Activated T-helper 1 cell treated with anti-CD3 and anti-CD28 coated beads, Interleukin-2, amount 50 U/mL, for 16 hours (primary cell): Measurements from ENCODE around the gene HAO2.
"Not testable (repeated sequence)": the region's sequence is repeated elsewhere in the genome, so short reads cannot be mapped to it uniquely, and the experiment has no call there.

Source experiments
- DNase-seq, 2 donors: peaks; one replicate each; pipeline ENCODE4 v3.0.0-alpha.2; 2020; ENCODE audit warnings: low read depth in 1 of 2, low spot score in 1 of 2

Gene HAO2

GRCh38 chr1:119341372-119341947 is 27.1 kb upstream of the HAO2 start:
- no peak for DNase-seq

DNA sequence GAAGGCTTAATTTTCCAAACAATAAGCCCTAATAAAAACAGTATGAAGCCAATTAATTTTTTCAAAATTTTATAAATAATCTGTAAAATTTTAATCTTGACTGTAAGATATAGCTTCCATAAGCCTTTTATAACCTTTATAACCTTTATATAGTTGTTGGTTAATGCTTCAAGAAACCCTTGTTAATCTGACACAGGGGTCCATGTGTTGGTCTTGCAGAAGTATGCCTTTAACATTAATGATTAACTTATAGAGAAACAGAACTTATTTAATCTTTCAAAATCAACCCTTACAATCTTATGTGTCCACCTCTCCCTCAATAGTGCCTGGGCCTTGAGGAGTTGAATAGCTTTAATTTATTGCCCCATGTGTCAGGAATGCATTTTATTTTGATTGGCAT is 23.2 kb upstream of the HAO2 start:
- no peak for DNase-seq

DNA sequence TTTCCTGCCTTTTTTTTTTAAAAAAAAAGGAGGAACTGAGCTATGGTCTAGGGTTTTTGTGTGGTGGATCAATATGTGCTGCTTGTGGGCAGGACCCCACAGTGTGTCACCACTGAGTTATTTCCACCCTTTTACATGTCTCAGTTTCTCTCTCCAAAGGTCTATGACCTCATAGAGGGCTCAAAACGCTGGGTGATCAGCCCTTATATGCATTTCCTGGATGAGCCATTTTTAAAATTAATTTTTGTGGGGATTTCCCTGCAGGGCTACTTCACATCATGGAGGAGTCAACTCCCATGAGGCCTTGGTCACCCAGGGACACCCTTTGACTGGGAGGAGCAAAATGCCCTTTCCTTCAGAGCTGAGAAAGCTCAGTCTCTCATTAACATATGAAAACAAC is 20.7 kb upstream of the HAO2 start:
- DNase-seq: no peak

DNA sequence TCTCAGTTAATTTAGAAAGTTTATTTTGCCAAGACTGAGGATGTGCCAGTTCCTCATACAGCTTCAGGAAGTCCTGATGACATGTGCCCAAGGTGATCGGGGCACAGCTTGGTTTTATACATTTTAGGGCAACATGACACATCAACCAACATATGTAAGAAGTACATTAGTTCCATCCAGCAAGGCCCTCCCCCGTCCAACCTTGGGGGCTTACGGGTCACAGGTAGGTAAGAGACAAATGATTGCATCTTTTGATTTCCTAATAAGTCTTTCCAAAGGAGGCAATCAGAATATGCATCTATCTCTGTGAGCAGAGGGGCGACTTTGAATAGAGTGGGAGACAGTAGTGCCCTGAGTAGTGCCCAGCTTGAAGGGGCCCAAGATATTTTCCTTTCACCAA is 19.6 kb upstream of the HAO2 start:
- DNase-seq: no peak

DNA sequence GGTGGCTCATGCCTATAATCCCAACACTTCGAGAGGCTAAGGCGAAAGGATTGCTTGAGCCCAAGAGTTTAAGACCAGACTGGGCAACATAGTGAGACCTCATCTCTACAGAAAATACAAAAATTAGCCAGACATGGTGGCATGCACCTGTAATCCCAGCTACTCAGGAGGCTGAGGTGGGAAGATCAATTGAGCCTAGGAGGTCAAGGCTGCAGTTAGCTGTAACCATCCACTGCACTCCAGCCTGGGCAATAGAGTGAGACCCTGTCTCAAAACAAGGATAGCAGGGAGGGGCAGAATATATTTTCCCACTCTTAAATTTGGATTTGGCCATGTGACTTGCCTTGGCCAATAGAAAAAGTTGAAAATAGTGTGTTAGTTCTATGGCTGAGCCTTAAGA is 17.7 kb upstream of the HAO2 start:
- not testable (repeated sequence) for DNase-seq

DNA sequence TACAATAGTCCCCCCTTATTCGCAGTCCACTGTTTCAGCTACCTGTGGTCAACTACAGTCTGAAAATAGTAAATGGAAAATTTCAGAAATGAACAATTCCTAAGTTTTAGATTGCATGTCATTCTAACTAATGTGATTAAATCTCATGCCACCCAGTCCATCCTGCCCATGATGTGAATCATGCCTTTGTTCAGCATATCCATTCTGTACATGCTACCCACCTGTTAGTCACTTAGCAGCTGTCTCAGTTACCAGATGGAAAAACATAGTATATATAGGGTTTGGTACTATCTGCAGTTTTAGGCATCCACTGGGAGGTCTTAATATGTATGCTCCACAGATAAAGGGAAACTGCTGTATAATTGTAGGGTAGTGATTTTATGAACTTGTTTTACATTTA is 16.6 kb upstream of the HAO2 start:
- DNase-seq: no peak

DNA sequence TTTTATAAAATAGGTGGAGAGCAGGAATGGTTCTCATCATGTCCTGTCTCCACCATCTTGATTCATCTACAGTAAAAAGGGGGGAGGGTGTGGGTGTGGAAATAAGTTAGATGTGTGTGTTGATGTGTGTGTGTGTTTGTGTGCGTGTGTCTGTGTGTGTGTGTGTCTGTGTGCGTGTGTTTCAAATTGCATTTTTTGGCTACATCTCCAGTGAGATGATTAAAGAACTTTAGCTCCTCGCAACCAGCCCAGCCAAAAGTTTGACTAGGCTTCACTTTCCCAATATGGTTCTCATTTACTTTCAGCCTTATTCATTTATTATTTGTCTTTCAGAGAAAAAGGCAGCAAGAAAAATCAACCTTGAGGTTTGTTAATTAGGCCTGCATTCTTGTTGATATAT is 14.7 kb upstream of the HAO2 start:
- no peak for DNase-seq

DNA sequence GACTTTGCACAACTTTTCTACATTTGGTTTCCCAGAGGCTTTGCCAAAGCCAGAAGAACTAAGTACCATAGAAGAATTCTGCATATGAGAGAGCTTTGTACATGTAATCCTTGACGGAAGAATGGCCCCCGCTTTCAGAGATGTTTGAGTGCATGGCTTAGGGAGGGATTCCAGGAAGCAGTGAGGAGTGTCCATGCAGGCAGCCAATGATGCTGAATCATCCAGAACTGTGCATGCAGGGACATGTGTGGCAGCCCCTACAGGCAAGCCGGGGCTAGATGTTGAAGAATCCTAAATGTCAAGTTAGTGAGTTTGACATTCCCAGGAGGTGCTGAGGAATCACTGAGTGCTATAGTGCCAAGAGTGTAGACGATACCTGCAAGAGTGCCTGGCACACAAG is 9.9 kb upstream of the HAO2 start:
- DNase-seq: no peak

- no peak for DNase-seq
These were observed 8.9 kb upstream of the HAO2 start for GRCh38 chr1:119359730-119360129.

DNA sequence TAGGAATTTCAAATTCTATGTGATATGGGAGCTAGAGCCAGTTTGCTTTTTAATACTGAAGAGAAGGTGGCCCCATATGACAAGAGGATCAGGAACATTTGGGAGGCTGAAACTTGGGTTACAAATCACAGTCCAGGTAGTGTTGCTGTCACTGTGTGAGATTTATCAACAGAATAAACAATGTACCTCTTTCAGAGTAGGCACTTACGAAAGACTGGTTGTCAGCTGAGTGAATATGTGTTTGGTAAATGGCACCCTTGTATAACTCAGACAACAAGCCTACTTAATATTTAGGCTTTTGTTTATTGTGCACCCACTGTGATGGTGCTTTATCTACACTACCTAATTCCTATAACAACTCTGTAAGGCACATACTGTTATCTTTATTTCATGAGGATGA is 7.4 kb upstream of the HAO2 start:
- DNase-seq: no peak

DNA sequence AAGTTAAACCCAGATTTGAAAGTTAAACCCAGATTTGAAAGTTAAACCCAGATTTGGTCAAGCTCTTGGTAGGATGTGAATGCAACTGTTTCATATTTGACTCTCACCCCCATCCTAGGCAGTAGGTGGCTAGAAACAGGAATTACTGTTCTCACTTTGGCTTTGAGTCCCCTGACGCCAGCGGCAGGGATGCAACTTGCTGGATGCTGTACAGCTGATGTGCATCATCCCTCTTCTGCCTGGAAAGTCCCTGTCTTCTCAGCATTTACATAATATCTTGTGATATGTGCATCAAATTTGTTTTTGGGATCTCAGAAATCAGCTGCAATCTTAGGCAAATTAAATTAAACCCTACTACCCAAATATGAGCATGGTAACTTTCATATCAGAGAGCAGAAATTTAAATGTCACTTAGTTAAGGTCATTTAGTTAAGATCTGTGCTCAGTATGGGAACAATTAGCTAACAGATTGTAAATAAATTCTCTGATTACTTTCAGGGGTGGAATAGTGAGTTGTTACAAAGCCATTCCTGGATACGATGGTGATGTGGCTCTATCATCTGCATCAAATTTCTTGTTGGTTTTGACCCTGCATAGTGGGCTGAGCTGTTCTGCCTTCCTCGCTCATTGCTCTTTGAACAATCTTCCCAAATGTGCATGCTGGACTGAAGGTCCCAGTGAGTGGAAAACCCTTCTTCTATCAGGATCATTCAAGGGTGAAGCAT is 6.8 kb upstream of the HAO2 start:
- no peak for DNase-seq

DNA sequence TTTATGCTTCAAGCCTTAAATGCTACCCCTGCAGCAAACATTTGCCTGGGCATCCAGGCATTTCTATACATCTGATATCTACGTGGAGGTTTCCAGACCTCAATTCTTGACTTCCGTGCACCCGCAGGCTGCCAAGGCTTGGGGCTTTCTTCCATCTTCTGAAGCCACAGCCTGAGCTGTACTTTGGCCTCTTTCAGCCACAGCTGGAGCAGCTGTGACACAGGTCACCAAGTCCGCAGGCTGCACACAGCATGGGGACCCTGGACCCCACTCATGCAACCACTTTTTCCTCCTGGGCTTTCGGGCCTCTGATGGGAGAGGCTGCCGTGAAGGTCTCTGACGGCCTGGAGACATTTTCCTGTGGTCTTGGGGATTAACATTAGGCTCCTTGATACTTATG is 5.4 kb upstream of the HAO2 start:
- DNase-seq: no peak

DNA sequence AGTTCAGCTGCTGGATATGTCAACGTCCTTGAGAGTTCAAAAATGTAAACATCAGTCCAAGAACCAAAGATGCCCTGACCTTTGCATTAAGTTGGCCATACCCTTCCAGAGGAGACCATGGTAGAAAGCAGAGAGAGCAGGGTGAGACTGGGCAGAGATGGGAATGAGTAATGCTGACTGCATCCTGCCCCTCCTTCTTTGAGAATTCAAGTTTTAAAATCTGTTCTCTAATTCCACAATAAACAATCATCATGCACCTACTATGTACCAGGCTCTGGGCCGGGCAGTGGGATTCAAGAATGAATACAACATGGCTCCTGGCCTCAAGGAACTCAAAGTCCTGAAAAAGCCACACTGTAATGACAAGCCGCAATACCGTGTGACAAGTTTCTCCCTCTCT is 3.9 kb upstream of the HAO2 start:
- DNase-seq: no peak

- DNase-seq: no peak
These were observed 2.2 kb upstream of the HAO2 start for GRCh38 chr1:119366424-119366823.

DNA sequence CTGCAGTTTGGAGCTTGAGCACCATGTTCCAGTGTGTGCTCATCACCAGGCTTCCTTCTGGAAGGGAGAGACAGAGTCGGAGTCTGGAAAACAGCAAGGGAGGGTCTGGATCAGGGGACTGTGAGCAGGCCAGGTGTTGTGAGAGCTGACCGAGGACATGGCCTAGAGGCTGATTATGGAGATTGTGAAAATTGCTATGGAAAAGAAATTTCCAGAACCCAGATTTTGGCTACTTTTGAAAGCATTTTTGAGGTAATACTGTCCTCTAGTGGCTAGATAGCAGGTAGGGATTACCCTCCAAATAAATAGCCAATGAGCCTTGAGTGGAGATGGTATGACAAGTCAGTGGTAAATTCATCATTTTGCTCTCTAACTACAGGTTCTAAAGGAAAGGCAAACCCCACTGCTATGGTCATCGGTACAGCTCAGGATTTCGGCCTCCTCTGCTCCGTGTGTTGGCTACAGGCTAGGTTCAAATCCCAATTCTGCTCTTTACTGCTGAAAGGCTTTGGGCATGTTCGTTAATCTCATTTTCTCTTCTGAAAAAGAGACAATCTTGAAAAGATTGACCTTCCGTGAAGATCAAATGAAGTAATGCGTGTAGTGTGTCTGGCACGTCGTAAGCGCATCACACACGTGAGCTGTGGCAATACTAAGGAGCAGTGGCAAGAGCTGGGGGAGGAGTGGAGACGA is 1.0 kb upstream of the HAO2 start:
- DNase-seq: no peak

DNA sequence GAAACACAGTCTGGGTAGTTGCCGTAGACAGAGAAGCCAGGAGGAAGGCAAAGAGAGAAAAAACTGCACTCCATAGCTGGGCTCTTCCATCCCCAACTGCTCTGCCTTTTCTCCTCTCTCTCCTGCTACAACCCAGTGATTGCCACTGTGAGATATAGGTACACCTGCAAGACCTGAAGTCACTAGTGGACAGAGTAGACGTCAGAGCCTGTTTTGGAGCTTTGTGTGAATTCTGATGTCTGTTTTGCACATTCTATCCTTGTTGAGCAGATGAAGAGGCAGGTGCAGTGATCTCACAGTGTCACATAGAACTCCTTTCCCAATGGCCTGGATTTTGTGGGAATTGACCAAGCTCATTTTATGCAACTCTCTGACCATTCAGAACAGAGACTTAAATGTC is 2.2 kb downstream of the HAO2 start:
- no peak for DNase-seq

GRCh38 chr1:119371815-119372214 is 3.2 kb downstream of the HAO2 start:
- DNase-seq: no peak

DNA sequence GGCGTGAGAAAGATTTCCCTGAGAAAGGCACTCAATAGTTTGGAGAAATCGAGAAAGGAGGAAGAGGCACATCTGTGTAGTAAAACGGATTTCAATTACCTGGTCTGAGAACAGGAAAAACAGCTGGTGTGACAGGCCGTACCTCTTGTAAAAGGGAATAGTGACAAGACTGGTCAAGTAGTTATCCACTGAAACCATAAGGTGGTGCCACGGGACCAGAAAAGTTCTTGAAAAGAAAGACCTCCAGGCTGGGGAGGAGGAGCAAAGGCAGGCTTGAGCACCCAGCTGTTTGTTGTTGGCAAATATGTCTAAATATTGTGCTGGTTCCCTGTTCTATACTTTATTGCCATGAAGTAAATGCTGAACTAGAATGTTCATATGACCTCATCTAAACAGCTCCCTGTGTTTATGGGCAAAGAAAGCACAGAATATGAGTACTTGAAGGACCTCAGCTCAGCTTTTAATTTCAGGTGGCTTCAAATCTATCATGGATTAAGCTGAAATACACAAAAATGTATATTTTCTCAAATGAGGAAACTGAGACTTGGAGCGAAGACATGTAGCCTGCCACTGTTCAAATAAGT is 4.0 kb downstream of the HAO2 start:
- DNase-seq: no peak

- DNase-seq: no peak
These were observed 4.9 kb downstream of the HAO2 start for GRCh38 chr1:119373465-119373864.

- DNase-seq: no peak
These were observed 5.8 kb downstream of the HAO2 start for GRCh38 chr1:119374208-119374874.

GRCh38 chr1:119375366-119375765 is 6.8 kb downstream of the HAO2 start:
- DNase-seq: no peak

- no peak for DNase-seq
These were observed 8.0 kb downstream of the HAO2 start for GRCh38 chr1:119376594-119376993.
